Lung (tissue), 12 donors: ENCODE measurements around the gene TBL2. TPM values are rescaled to one million over a fixed set of nuclear protein-coding genes. Genes with fewer than 3 reads are reported as not detected.
"Not testable (repeated sequence)": the region's sequence is repeated elsewhere in the genome, so short reads cannot be mapped to it uniquely, and the experiment has no call there.

Source experiments
- ATAC-seq: fragments of 200-7000 bp; cut with Tn5 transposase; one replicate; pipeline ENCODE4 v1.9.1; 2020; ENCODE audit warnings: moderate number of reproducible peaks; ENCODE audit not compliant: insufficient read depth, low FRiP score
- DNase-seq, 3 donors: peaks; one replicate each; pipeline ENCODE4 v3.0.0-alpha.2; 2013 to 2017
- H3K27ac ChIP-seq, 2 donors: one replicate each; pipeline ENCODE4 v1.5.1; 2013; ENCODE audit warnings: mild to moderate bottlenecking in 2 of 2, moderate library complexity in 2 of 2, control low read depth in 1 of 2, inconsistent platforms in 1 of 2, low read depth in 1 of 2, low read length in 1 of 2
- H3K27me3 ChIP-seq, 3 donors: one replicate each; pipeline ENCODE4 v1.5.1; 2013; ENCODE audit warnings: low read length in 2 of 3; ENCODE audit not compliant: control insufficient read depth in 3 of 3, insufficient read depth in 3 of 3
- H3K36me3 ChIP-seq, 4 donors: one replicate each; pipeline ENCODE4 v1.5.1; 2013; ENCODE audit warnings: low read length in 4 of 4, mild to moderate bottlenecking in 1 of 4, moderate library complexity in 1 of 4; ENCODE audit not compliant: control insufficient read depth in 4 of 4, insufficient read depth in 4 of 4
- H3K4me1 ChIP-seq, 5 donors: one replicate each; pipeline ENCODE4 v1.5.1; 2013; ENCODE audit warnings: low read length in 5 of 5, mild to moderate bottlenecking in 2 of 5, moderate library complexity in 1 of 5; ENCODE audit not compliant: control insufficient read depth in 5 of 5, insufficient read depth in 5 of 5
- H3K4me3 ChIP-seq: one replicate; pipeline ENCODE4 v1.5.1; 2013; ENCODE audit warnings: mild to moderate bottlenecking, control low read depth, moderate library complexity
- H3K9ac ChIP-seq, 2 donors: one replicate each; pipeline ENCODE4 v1.5.1; 2013; ENCODE audit warnings: low read length in 2 of 2, control low read depth in 1 of 2; ENCODE audit not compliant: insufficient read depth in 1 of 2
- H3K9me3 ChIP-seq, 4 donors: one replicate each; pipeline ENCODE4 v1.5.1; 2013; ENCODE audit warnings: low read length in 3 of 4, mild to moderate bottlenecking in 1 of 4, moderate library complexity in 1 of 4; ENCODE audit not compliant: control insufficient read depth in 4 of 4, insufficient read depth in 3 of 4
- WGBS, 2 donors: extraction: QIAGEN DNeasy Blood & Tissue Kit; methylation state at CpG; one replicate each; pipeline ENCODE4 v1.1.7; 2013; 5-methylcytosine and 5-hydroxymethylcytosine counted together
- polyA plus RNA-seq, 2 donors: library from polyadenylated mRNA; stranded (reverse); fragments of 200-250 nt; gene quantifications; one replicate each; pipeline ENCODE4 v1.2.1, GENCODE V29; 2013
- total RNA-seq, 2 donors: library from RNA; depleted of rRNA in 1 of 2; stranded (reverse); fragments of >200 nt in 1 of 2; gene quantifications; one replicate each; pipeline ENCODE4 v1.2.1, GENCODE V29; 2014 to 2021
- TF ChIP-seq, protein P1 (sequence below): IDR thresholded peaks from 2 replicates; pipeline ENCODE4 v1.5.1; 2012; ENCODE audit warnings: mild to moderate bottlenecking; ENCODE audit errors: control extremely low read depth, extremely low read depth
- donor health status: control.
- donor health status: control.
- donor health status: Bipolar disorder and iron deficiency.
- donor health status: healthy.
- donor health status: DM: yes; HTN: yes; CAD: no.

Gene TBL2
- total and polyA plus RNA-seq, 4 donors = 12.8 to 49.2 (median 43.9) TPM

DNA sequence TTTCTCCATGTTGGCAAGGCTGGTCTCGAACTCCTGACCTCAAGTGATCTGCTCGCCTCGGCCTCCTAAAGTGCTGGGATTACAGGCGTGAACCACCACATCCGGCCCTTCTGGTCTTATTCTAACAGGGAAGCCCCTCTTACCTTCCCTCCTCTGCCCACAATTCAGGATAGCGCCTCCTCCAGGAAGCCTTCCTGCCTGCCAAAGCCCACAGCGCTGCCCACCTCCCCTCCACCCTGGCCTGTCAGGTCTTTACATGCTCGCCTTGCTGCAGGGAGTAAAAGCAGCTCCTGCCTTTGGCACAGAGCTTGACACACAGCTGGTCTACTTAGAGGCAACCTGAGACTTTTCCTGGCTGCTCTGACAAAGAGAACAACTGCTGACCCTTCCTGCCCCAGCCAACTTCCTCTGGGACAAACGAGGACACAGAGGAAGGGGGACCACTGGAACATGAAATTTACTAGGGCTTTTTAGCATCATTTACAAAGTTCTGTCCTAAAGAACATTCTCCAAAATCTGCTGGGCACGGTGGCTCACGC, 32.7 kb upstream of the TBL2 start:
- TF ChIP-seq, protein P1, sequence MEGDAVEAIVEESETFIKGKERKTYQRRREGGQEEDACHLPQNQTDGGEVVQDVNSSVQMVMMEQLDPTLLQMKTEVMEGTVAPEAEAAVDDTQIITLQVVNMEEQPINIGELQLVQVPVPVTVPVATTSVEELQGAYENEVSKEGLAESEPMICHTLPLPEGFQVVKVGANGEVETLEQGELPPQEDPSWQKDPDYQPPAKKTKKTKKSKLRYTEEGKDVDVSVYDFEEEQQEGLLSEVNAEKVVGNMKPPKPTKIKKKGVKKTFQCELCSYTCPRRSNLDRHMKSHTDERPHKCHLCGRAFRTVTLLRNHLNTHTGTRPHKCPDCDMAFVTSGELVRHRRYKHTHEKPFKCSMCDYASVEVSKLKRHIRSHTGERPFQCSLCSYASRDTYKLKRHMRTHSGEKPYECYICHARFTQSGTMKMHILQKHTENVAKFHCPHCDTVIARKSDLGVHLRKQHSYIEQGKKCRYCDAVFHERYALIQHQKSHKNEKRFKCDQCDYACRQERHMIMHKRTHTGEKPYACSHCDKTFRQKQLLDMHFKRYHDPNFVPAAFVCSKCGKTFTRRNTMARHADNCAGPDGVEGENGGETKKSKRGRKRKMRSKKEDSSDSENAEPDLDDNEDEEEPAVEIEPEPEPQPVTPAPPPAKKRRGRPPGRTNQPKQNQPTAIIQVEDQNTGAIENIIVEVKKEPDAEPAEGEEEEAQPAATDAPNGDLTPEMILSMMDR = no peak
- Histone ChIP-seq H3K4me1 (peaks cover 0 to 4% (median 0%) of the 10 kb centered on the region in 5 donors), H3K9ac (no peak overlapping the region), H3K27ac (no peak overlapping the region), H3K4me3 (no peak overlapping the region), H3K27me3 (peaks cover 0 to 4% (median 4%) of the 10 kb centered on the region in 3 donors), H3K9me3 (no peaks in the 10 kb centered on the region), H3K36me3 (peaks cover 0 to 2% (median 0%) of the 10 kb centered on the region in 4 donors)
- WGBS, 2 donors = 64 to 80% methylated on average over 11 of the region's 11 CpGs
- DNase-seq (no peak), ATAC-seq (no peak)

DNA sequence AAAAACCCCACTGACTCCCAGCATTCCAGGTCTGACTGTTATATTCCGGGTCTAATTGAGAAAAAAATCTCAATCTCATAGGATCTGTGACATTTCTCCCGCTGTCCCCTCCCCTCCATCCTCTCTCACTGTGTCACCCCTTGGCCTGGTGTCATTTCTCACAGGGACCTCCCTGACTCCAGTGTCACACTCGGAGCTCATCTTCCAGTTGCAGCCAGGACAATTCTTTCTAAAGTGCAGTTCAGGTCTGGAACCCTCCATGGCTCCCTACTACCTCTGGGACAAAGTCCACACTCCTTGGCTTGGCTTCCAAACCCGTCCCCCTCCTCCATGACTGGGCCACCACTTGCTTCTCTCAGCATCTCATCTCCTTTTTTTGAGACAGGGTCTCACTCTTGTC, 31.7 kb upstream of the TBL2 start:
- Histone ChIP-seq H3K27ac (no peak overlapping the region), H3K36me3 (peaks cover 0 to 2% (median 0%) of the 10 kb centered on the region in 4 donors), H3K9me3 (no peaks in the 10 kb centered on the region), H3K27me3 (peaks cover 0 to 7% (median 4%) of the 10 kb centered on the region in 3 donors), H3K4me3 (no peak overlapping the region), H3K9ac (no peak overlapping the region), H3K4me1 (peaks cover 0 to 4% (median 0%) of the 10 kb centered on the region in 5 donors)
- TF ChIP-seq, protein P1 = no peak
- WGBS, 2 donors = 78 to 82% methylated on average over 4 of the region's 4 CpGs
- no peak for DNase-seq
- no peak for ATAC-seq

DNA sequence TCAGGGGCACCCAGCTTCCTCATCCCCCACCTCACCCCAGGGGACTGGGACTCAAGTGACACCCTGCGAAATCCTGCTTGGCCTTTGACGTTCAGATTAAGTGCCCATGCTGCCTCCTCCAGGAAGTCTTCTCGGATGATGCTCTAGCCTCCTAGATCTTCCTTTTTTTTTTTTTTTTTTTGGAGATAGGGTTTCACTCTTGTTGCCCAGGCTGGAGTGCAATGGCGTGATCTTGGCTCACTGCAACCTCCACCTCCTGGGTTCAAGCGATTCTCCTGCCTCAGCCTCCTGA, 29.3 kb upstream of the TBL2 start:
- H3K9ac ChIP-seq, DNase-seq, H3K4me1 ChIP-seq, H3K9me3 ChIP-seq, H3K36me3 ChIP-seq, H3K27ac ChIP-seq, H3K27me3 ChIP-seq, ATAC-seq, H3K4me3 ChIP-seq: not testable (repeated sequence)
- 51 to 60% methylated on average over 4 to 5 of the region's 5 CpGs for WGBS, 2 donors

DNA sequence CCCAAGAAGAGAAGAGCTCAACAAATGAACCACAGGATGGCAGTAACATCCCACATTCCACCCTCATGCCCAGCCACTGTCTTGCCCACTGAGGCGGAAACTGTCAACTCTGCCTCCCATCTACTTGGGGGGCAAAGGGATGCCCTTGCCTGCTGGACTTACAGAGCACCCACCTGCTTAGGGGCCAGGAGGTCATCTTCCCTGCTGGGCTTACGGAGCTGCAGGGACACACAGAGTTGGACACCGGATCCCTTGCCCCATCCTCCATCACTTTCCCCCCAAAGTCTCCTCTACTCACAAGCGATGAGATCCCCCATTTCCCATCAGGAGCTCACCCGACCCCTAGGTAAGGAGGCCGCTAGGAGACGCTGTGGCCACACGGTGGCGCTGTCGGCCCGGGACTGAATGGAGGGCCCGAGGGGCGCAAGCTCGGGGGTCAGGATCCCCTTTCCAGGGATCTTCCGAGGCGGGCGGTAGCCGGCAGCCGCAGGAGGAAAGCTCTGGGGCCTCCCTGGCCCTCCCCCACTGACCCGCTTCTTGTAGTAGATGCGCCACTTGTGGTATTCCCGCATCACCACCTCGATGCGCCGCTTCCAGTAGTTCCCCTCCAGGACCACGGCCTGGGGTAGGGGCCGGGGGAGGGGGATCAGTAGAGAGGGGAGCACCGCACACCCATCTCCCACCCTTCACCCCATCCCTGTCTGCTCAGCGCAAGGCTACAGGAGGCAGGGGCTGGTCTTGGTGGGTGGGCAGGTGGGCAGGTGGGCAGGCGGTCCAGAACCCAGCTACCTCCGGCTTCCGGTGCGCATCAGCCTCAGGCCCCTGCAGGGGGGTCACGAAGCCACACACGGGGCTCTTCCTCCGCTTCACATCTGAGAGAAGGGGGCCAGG, 28.7 kb upstream of the TBL2 start:
- ATAC-seq = peak; percentile 21
- 11 to 15% methylated on average over 36 of the region's 36 CpGs for WGBS, 2 donors
- H3K36me3 ChIP-seq = no peaks in the 10 kb centered on the region
- peaks cover 0 to 4% (median 0%) of the 10 kb centered on the region in 5 donors for H3K4me1 ChIP-seq
- peak; percentile 44 to 66 (median 59) for DNase-seq
- no peak overlapping the region for H3K27ac ChIP-seq
- H3K27me3 ChIP-seq = peaks cover 0 to 7% (median 4%) of the 10 kb centered on the region in 3 donors
- TF ChIP-seq, protein P1 = peak; percentile 79
- H3K4me3 ChIP-seq = no peak overlapping the region
- H3K9me3 ChIP-seq = no peaks in the 10 kb centered on the region
- H3K9ac ChIP-seq = no peak overlapping the region
